PC-9 (cell line): Measurements from ENCODE around the gene SORCS2.

ENCODE experiments used
- EZH2 ChIP-seq: fragments of 200-600 bp; sonication (generic); IDR thresholded peaks from 2 replicates; pipeline ENCODE4 v1.8.0; 2017; ENCODE audit warnings: antibody characterized with exemption, low read depth
- TF ChIP-seq, protein P1 (sequence below): fragments of 200-600 bp; sonication (generic); conservative IDR thresholded peaks from 2 replicates; pipeline ENCODE4 v1.6.1; 2017; ENCODE audit warnings: mixed run types, antibody characterized with exemption, mild to moderate bottlenecking, moderate library complexity

DNA sequence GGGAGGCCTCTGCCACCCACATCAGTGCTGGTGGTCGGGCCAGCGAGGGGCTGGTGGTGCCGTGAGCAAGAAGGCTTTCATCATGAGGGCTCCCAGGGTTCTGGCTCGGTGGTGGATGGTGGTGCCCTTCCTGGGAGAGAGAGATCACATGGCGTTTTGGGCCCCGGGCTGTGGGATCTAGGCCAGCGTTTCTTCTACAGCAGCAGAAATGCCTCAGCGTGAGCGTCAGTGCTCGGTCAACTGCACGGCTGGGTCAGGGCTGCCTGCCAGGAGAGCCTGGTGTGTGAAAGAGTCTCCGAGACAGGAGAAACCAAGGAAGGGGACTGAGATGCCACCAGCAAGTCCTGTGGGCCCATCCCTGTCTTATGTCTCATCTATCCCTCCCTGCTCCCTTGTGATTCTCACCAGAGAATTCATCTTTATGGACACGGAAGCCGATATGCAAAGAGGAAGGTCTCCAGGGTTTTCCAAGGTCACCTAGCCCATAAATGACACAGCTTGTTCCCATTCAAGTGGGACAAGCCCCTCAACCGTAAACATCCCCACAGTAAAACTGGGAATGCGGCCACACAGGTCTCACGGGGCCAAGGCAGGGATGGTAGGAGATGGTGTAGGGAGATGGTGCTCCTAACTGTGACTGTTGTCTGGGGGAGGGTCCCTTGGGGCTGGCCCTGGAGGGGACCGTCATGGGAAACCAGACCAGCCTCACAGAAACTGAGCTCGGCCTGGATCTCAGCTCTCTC lies 99.2 kb downstream of the SORCS2 start:
- TF ChIP-seq, protein P1, sequence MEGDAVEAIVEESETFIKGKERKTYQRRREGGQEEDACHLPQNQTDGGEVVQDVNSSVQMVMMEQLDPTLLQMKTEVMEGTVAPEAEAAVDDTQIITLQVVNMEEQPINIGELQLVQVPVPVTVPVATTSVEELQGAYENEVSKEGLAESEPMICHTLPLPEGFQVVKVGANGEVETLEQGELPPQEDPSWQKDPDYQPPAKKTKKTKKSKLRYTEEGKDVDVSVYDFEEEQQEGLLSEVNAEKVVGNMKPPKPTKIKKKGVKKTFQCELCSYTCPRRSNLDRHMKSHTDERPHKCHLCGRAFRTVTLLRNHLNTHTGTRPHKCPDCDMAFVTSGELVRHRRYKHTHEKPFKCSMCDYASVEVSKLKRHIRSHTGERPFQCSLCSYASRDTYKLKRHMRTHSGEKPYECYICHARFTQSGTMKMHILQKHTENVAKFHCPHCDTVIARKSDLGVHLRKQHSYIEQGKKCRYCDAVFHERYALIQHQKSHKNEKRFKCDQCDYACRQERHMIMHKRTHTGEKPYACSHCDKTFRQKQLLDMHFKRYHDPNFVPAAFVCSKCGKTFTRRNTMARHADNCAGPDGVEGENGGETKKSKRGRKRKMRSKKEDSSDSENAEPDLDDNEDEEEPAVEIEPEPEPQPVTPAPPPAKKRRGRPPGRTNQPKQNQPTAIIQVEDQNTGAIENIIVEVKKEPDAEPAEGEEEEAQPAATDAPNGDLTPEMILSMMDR = no peak
- no peak for TF ChIP-seq EZH2
